HepG2 (cell line): Measurements from ENCODE around the gene UBE2I. TPM values are rescaled to one million over a fixed set of nuclear protein-coding genes. Genes with fewer than 3 reads are reported as not detected.
A peak's percentile ranks its signal among the peaks of the same experiment; 100 is the strongest.

ENCODE experiments used
- ATAC-seq: fragments of 200-7000 bp; cut with Tn5 transposase; 3 replicates; pipeline ENCODE4 v1.9.1; 2020; ENCODE audit warnings: mild to moderate bottlenecking, moderate library complexity
- BruUV-seq: library from RNA; stranded (reverse); fragments of 400-500 nt; replicated peaks from 2 replicates; lab custom pipeline; 2021; lab: Mats Ljungman, UMichigan
- CTCF ChIA-PET: fragments of 300-600 bp; formaldehyde crosslinking; extraction: SDS; loops from one replicate; lab custom pipeline; 2021; ENCODE audit warnings: low total read pairs, inconsistent platforms, low intra/inter-chr PET ratio; lab: Yijun Ruan, JAX
- POLR2A ChIA-PET: fragments of 350-600 bp; sonication (Branson Sonifier 250); formaldehyde crosslinking; loops from one replicate; lab custom pipeline; 2020; ENCODE audit warnings: antibody characterized with exemption, inconsistent platforms; lab: Yijun Ruan, JAX
- DNase-seq: peaks from one replicate; pipeline ENCODE4 v3.0.0-alpha.2; 2015; ENCODE audit warnings: low spot score
- FAIRE-seq: peaks from 3 replicates; lab custom pipeline; 2011; peaks lifted over from hg19 to GRCh38; lab: Jason Lieb, UNC
- H2AFZ ChIP-seq: one replicate; pipeline ENCODE4 v1.6.1; 2011; ENCODE audit warnings: low read length, inconsistent platforms
- H3K27ac ChIP-seq: fragments of 300-600 bp; 3 replicates; pipeline ENCODE4 v1.8.0; 2011; ENCODE audit warnings: mixed run types, mild to moderate bottlenecking, mixed read lengths, low read length, inconsistent platforms; ENCODE audit not compliant: insufficient read depth; ENCODE audit errors: extremely low read length
- H3K27me3 ChIP-seq, 2 experiments: fragments of 200-600 bp in 1 of 2; 2 replicates in 1 of 2; 3 replicates in 1 of 2; pipeline versions ENCODE4 v1.6.0 to v1.8.0; 2011; ENCODE audit warnings: low read length in 2 of 2, mild to moderate bottlenecking in 2 of 2, moderate library complexity in 2 of 2, inconsistent platforms in 1 of 2; ENCODE audit not compliant: insufficient read depth in 2 of 2, control insufficient read depth in 1 of 2
- H3K36me3 ChIP-seq, 2 experiments: fragments of 200-600 bp in 1 of 2; replicated peaks in 1 of 2; 2 replicates in 1 of 2; 3 replicates in 1 of 2; pipeline versions ENCODE4 v1.5.1 to v1.8.0; 2011; ENCODE audit warnings: low read length in 2 of 2, inconsistent platforms in 1 of 2; ENCODE audit not compliant: insufficient read depth in 2 of 2, control insufficient read depth in 1 of 2
- H3K4me1 ChIP-seq: 2 replicates; pipeline ENCODE4 v1.5.1; 2012; ENCODE audit warnings: low read length, inconsistent platforms; ENCODE audit not compliant: insufficient read depth
- H3K4me2 ChIP-seq: 2 replicates; pipeline ENCODE4 v1.6.0; 2011; ENCODE audit warnings: low read depth, low read length, inconsistent platforms
- H3K4me3 ChIP-seq, 3 experiments: fragments of 200-600 bp in 1 of 3; sonication (generic), shearing (Covaris generic) in 1 of 3; replicated peaks in 1 of 3; 2 replicates each; pipeline ENCODE4 v1.5.1; 2011 to 2016; ENCODE audit warnings: low read length in 3 of 3, inconsistent platforms in 2 of 3, low read depth in 2 of 3, mild to moderate bottlenecking in 2 of 3, control low read depth in 1 of 3, mixed read lengths in 1 of 3; ENCODE audit not compliant: insufficient read depth in 1 of 3
- H3K79me2 ChIP-seq: one replicate; pipeline ENCODE4 v1.6.1; 2011; ENCODE audit warnings: low read length, inconsistent platforms; ENCODE audit not compliant: insufficient read depth
- H3K9ac ChIP-seq: 2 replicates; pipeline ENCODE4 v1.6.0; 2011; ENCODE audit warnings: mild to moderate bottlenecking, low read depth, low read length, inconsistent platforms; ENCODE audit not compliant: insufficient read depth
- H3K9me3 ChIP-seq: 2 replicates; pipeline ENCODE4 v1.5.1; 2012; ENCODE audit warnings: mild to moderate bottlenecking, low read length
- H4K20me1 ChIP-seq: 2 replicates; pipeline ENCODE4 v1.6.0; 2011; ENCODE audit warnings: inconsistent platforms, mild to moderate bottlenecking, low read length, moderate library complexity; ENCODE audit not compliant: insufficient read depth
- BHLHE40 ChIP-seq: IDR thresholded peaks from 2 replicates; pipeline ENCODE4 v1.6.1; 2011; ENCODE audit warnings: low read length, improper control_type of control experiment
- KDM1A ChIP-seq: IDR thresholded peaks from 2 replicates; pipeline ENCODE4 v1.6.1; 2016; ENCODE audit warnings: missing compliant biosample characterization
- MYNN ChIP-seq: sonication (generic); formaldehyde crosslinking; IDR thresholded peaks from 2 replicates; pipeline ENCODE4 v1.4.0; 2020; ENCODE audit warnings: mild to moderate bottlenecking, low read depth, missing genetic modification reagents
- REL ChIP-seq: sonication (generic); formaldehyde crosslinking; conservative IDR thresholded peaks from 2 replicates; pipeline ENCODE4 v1.8.0; 2022; ENCODE audit warnings: mild to moderate bottlenecking, missing genetic modification reagents, moderate library complexity
- REPIN1 ChIP-seq: sonication (generic); formaldehyde crosslinking; IDR thresholded peaks from 2 replicates; pipeline ENCODE4 v1.8.0; 2022; ENCODE audit warnings: missing genetic modification reagents, low read depth, mild to moderate bottlenecking, borderline replicate concordance
- SIX1 ChIP-seq: sonication (generic); formaldehyde crosslinking; IDR thresholded peaks from 2 replicates; pipeline ENCODE4 v1.4.0; 2020; ENCODE audit warnings: missing genetic modification reagents, borderline replicate concordance
- ZMAT3 ChIP-seq: sonication (generic); formaldehyde crosslinking; conservative IDR thresholded peaks from 2 replicates; pipeline ENCODE4 v1.7.0; 2021; ENCODE audit warnings: missing genetic modification reagents
- ZNF407 ChIP-seq: sonication (generic); formaldehyde crosslinking; IDR thresholded peaks from one replicate; pipeline ENCODE4 v1.5.1; 2020; ENCODE audit warnings: mild to moderate bottlenecking, missing genetic modification reagents; ENCODE audit errors: not compliant biosample characterization
- ZNF724P ChIP-seq: sonication (generic); formaldehyde crosslinking; IDR thresholded peaks from 2 replicates; pipeline ENCODE4 v1.8.0; 2022; ENCODE audit warnings: missing genetic modification reagents, borderline replicate concordance
- ZSCAN30 ChIP-seq: sonication (generic); formaldehyde crosslinking; IDR thresholded peaks from 2 replicates; pipeline ENCODE4 v1.5.0; 2020; ENCODE audit warnings: mild to moderate bottlenecking, missing genetic modification reagents
- WGBS: methylation state at CpG from one replicate; pipeline ENCODE4 v1.1.6; 2017; ENCODE audit warnings: low lambda C conversion rate; 5-methylcytosine and 5-hydroxymethylcytosine counted together
- in situ Hi-C: cut with HindIII; loops from 2 replicates; pipeline ENCODE4 v1.10.0; 2017; ENCODE audit warnings: low pct_unique_long_range_greater_than_20kb; ENCODE audit not compliant: extremely low pct_ligation_motif_present
- intact Hi-C: fragments of 100-400 bp; cut with micrococcal nuclease; formaldehyde crosslinking; loops from one replicate; pipeline ENCODE4 v1.10.0; 2022; ENCODE audit not compliant: unreplicated experiment
- polyA plus RNA-seq, 8 experiments: library from polyadenylated mRNA; depleted of rRNA in 3 of 8; stranded (reverse) in 7 of 8; unstranded in 1 of 8; fragments of >200 nt; fragmentation: Illumina TruSeq in 4 of 8; extraction: Trizol in 4 of 8; gene quantifications; 2 replicates each; pipeline versions ENCODE4 v1.2.1 to v1.2.3, GENCODE V29; 2011 to 2016; ENCODE audit warnings: low read depth in 4 of 8, missing spikeins in 1 of 8, mixed read lengths in 1 of 8; ENCODE audit not compliant: insufficient read depth in 1 of 8
- total RNA-seq, 5 experiments: library from RNA; depleted of rRNA; stranded (reverse); fragments of >200 nt; fragmentation: Illumina TruSeq; extraction: Trizol; gene quantifications; 2 replicates each; pipeline ENCODE4 v1.2.3, GENCODE V29; 2016; ENCODE audit warnings: low read depth in 1 of 5
- TF ChIP-seq, protein P1 (sequence below): sonication (generic); formaldehyde crosslinking; IDR thresholded peaks from 2 replicates; pipeline ENCODE4 v1.4.0; 2020; ENCODE audit warnings: mild to moderate bottlenecking, missing genetic modification reagents, borderline replicate concordance

The UBE2I gene
- total and polyA plus RNA-seq, 2 of the 13 experiments (the other 11 are each of a cell fraction or from before 2014, with no cell fraction given): 75.8 to 98.9 TPM

DNA sequence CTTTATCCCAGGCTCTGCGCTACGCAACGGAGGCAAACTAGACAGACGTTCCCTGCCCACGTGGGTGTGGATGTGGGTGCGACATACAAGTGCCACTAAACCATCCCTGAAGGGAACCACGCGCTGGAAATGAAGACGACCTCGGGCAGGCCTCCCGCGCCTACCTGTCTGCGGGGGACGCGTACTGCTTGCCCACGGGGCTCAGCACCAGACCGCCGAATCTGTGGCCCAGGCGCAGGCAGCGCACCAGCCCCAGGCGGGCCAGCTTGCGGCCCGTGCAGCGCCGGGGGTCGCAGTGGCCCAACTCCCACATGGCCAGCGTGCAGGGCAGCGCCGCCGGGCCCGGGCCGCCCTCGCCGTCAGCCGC is 41.8 kb downstream of the UBE2I start:
- H3K4me2 ChIP-seq: peak overlapping the region; percentile 98
- peak overlapping the region; percentile 76 to 92 (median 91) for H3K4me3 ChIP-seq
- intact Hi-C loops (no loop called here), in situ Hi-C loops (no loop called here)
- no peak for FAIRE-seq
- 1% methylated on average over 10 of the region's 35 CpGs for WGBS
- TSS peak; percentile 59 for BruUV-seq
- H3K9me3 ChIP-seq: no peaks in the 10 kb centered on the region
- ChIA-PET POLR2A (no interaction called here), CTCF (no interaction called here)
- ATAC-seq: peak; percentile 12
- no peak overlapping the region for H2AFZ ChIP-seq
- H3K36me3 ChIP-seq: peaks cover 6 to 14% of the 10 kb centered on the region in 2 experiments; a peak in 4 of 5 replicates
- H3K27me3 ChIP-seq: no peaks in the 10 kb centered on the region; a peak in 1 of 5 replicates
- no peak for DNase-seq
- H4K20me1 ChIP-seq: no peaks in the 10 kb centered on the region
- peak overlapping the region; percentile 85 for H3K9ac ChIP-seq
- peak overlapping the region; percentile 40 for H3K27ac ChIP-seq
- peaks cover 30% of the 10 kb centered on the region for H3K4me1 ChIP-seq
- peaks cover 53% of the 10 kb centered on the region for H3K79me2 ChIP-seq
- no peak for TF ChIP-seq ZSCAN30
- TF ChIP-seq, protein P1, sequence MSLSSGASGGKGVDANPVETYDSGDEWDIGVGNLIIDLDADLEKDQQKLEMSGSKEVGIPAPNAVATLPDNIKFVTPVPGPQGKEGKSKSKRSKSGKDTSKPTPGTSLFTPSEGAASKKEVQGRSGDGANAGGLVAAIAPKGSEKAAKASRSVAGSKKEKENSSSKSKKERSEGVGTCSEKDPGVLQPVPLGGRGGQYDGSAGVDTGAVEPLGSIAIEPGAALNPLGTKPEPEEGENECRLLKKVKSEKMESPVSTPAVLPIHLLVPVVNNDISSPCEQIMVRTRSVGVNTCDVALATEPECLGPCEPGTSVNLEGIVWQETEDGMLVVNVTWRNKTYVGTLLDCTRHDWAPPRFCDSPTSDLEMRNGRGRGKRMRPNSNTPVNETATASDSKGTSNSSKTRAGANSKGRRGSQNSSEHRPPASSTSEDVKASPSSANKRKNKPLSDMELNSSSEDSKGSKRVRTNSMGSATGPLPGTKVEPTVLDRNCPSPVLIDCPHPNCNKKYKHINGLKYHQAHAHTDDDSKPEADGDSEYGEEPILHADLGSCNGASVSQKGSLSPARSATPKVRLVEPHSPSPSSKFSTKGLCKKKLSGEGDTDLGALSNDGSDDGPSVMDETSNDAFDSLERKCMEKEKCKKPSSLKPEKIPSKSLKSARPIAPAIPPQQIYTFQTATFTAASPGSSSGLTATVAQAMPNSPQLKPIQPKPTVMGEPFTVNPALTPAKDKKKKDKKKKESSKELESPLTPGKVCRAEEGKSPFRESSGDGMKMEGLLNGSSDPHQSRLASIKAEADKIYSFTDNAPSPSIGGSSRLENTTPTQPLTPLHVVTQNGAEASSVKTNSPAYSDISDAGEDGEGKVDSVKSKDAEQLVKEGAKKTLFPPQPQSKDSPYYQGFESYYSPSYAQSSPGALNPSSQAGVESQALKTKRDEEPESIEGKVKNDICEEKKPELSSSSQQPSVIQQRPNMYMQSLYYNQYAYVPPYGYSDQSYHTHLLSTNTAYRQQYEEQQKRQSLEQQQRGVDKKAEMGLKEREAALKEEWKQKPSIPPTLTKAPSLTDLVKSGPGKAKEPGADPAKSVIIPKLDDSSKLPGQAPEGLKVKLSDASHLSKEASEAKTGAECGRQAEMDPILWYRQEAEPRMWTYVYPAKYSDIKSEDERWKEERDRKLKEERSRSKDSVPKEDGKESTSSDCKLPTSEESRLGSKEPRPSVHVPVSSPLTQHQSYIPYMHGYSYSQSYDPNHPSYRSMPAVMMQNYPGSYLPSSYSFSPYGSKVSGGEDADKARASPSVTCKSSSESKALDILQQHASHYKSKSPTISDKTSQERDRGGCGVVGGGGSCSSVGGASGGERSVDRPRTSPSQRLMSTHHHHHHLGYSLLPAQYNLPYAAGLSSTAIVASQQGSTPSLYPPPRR (CRISPR knock-in tag): 0 out of 2 replicates have a peak, but pooled peaks have one; percentile 10
- TF ChIP-seq ZMAT3 (CRISPR knock-in tag): 0 out of 2 replicates have a peak, but pooled peaks have one; percentile 17
- TF ChIP-seq BHLHE40: no peak
- no peak for TF ChIP-seq ZNF407 (CRISPR knock-in tag)
- TF ChIP-seq KDM1A (CRISPR knock-in tag): no peak
- 0 out of 2 replicates have a peak, but pooled peaks have one; percentile 11 for TF ChIP-seq REL
- TF ChIP-seq REPIN1 (CRISPR knock-in tag): no peak
- TF ChIP-seq MYNN (CRISPR knock-in tag): no peak
- no peak for TF ChIP-seq SIX1 (CRISPR knock-in tag)
- TF ChIP-seq ZNF724P (CRISPR knock-in tag): peak; percentile 19; the same call in 1 of the 2 replicates
